Measurements from ENCODE around the gene OSMR.

Gene OSMR

DNA sequence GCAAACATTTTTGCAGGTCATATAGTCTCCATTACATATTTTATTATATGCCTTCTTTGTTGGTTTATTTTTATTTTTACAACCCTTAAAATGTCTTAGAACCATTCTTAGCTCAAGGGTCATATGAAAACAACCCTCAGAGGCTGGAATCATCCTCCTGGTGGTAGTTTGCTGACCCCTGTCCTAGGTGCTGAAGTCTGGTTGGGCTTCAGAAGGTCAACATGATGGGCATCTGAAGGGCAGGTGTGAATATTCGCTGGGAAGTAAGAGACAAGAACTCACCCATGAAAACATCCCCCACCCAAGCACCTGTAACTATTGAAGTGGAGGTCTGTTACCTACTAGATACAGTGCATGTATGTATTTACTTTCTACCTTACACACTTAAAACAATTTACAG lies 75.4 kb downstream of the OSMR start:
- H3K27ac ChIP-seq, result no peak overlapping the region
- TF ChIP-seq, protein P1, sequence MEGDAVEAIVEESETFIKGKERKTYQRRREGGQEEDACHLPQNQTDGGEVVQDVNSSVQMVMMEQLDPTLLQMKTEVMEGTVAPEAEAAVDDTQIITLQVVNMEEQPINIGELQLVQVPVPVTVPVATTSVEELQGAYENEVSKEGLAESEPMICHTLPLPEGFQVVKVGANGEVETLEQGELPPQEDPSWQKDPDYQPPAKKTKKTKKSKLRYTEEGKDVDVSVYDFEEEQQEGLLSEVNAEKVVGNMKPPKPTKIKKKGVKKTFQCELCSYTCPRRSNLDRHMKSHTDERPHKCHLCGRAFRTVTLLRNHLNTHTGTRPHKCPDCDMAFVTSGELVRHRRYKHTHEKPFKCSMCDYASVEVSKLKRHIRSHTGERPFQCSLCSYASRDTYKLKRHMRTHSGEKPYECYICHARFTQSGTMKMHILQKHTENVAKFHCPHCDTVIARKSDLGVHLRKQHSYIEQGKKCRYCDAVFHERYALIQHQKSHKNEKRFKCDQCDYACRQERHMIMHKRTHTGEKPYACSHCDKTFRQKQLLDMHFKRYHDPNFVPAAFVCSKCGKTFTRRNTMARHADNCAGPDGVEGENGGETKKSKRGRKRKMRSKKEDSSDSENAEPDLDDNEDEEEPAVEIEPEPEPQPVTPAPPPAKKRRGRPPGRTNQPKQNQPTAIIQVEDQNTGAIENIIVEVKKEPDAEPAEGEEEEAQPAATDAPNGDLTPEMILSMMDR (conservative IDR thresholded peaks at IDR 0.05), result no peak

DNA sequence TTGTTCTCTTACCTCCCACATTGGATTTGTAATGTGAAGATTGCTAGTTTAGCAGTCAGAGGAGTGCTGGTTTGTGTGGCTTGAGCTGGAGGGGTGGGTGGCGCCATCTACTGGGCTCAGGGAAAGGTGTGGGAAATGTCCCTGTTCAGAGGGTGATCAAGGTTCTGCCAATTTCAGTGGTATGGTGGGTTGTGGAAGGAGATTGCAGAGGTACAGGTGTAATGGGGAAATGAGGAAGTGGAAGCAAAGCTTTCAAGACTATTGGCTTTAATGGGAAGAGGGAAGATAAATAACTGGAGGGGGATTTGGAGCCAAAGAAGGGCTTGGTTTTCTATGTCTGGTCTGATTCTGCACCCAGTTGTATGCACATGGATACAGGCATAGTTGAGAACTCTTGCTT lies 76.4 kb downstream of the OSMR start:
- no peak overlapping the region for H3K27ac ChIP-seq
- TF ChIP-seq, protein P1 (conservative IDR thresholded peaks at IDR 0.05), result peak; percentile 97

DNA sequence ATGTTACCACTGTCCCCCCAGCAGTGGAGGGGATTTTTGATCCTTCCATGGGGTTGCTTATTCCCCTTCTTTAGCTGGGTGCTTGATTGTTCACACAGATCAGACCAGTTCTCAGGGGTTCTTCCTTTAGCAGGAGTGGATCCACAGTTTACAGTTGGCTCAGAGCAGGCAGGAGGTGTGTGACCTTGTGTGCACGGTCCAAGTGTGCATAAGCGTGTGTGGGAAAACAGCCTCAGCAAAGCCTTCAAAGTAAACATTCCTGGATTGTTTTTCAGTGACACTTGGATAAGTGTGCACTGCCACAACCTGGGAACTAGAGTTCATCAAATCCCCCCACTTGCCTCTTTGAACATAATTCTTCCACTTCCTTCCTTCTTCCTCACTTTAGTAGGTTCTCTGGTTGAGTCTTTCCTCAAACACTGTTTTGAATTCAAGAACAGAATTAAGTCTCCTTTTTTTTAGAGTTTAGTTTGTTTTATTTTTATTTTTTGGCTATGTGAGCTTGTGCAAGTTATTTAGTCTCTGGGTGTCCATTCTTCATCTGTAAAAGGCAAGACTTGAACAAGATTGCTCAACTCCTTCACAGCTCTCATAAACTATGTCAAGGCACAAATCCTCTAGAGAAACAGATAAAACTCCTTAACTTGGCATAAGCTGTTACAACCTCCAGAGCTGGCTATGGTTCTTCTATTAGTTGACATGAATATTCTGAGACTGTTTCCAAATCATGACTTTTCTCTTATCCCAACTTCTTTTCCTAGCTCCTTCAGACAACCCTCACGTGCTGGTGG lies 78.0 kb downstream of the OSMR start:
- H3K27ac ChIP-seq, result no peak overlapping the region
- TF ChIP-seq, protein P1 (conservative IDR thresholded peaks at IDR 0.05), result no peak

DNA sequence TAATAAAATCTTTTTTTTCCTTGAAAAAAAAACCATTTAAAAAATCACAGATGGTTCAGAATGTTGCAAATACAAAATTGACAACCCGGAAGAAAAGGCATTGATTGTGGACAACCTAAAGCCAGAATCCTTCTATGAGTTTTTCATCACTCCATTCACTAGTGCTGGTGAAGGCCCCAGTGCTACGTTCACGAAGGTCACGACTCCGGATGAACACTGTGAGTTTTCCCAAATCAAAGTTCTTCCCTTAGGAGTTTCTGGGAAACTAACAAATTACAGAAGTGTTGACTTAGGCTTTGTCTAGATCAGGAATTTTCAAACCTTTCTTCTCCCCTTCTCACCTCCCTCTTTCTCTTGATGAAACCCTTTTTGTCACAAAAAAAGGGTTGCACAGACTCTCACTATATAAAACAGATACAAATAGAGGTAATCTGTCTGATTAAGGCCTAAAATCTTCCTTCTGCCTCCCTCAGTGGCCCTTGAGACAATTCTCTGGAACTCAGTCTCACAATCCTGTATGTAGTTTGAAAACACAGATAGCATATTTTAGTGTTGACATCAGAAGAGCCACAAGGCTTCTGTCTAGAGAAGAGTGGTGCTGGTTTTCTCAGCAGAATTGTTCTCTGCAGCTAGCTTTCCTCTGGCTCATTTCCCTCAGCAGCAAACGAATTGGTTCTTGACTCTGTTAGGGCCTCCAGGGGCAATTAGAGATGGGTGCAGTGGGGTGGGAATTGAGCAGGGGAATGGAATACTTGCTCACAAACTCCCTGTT lies 79.5 kb downstream of the OSMR start:
- H3K27ac ChIP-seq, result no peak overlapping the region
- TF ChIP-seq, protein P1 (conservative IDR thresholded peaks at IDR 0.05), result no peak

DNA sequence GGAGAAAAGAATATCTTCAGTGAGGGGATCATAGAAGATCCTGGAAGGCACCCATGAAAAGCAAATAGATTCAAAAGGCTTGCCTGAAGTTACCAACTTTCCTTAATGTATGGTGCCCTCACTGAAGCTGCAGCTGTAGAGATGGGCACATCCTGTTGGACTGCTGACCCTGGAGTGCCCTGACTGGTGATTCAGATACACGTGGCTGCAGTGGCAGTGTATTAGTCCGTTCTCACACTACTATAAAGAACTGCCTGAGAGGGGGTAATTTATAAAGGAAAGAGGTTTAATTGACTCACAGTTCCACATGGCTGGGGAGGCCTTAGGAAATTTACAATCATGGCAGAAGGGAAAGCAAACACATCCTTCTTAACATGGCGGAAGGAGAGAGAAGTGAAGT lies 80.3 kb downstream of the OSMR start:
- TF ChIP-seq, protein P1 (conservative IDR thresholded peaks at IDR 0.05), result no peak
- H3K27ac ChIP-seq, result no peak overlapping the region

DNA sequence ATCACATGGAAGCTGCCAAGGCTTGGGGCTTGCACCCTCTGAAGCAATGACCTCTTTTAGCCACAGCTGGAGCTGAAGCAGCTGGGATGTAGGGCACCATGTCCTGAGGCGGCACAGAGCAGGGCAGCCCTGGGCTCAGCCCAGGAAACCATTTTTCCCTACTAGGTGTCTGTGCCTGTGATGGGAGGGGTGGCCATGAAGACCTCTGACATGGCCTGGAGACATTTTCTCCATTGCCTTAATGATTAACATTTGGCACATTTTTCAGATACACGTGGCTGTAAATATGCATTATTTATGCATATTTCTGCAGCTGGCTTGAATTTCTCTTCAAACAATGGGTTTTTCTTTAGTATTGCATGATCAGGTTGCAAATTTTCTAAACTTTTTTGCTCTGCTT lies 81.7 kb downstream of the OSMR start:
- TF ChIP-seq, protein P1 (conservative IDR thresholded peaks at IDR 0.05), result no peak
- H3K27ac ChIP-seq, result no peak overlapping the region

DNA sequence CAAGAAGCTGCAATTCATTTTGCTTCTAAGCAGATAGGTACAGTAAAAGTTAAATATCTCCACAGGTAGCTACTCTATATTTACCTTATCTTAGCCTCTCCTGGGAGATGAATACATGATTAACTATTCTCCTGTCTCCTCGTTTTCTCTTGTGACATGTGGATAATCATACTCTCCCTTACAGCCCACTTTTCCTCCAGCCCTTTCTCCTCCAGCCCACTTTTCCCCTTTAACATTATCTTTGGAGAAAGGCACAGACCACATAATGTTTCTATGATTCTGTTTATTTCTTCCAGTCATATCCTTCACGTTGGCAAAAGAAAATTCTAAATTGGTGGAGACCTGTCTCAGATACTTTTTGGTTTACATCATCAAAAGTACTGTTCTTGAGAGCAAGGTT lies 84.0 kb downstream of the OSMR start:
- TF ChIP-seq, protein P1 (conservative IDR thresholded peaks at IDR 0.05), result no peak
- no peak overlapping the region for H3K27ac ChIP-seq

Measured in VCaP (cell line).